ENCODE results near the gene KCMF1. TPM values are rescaled to one million over a fixed set of nuclear protein-coding genes. Genes with fewer than 3 reads are reported as not detected.

Gene KCMF1
- total and polyA plus RNA-seq, 2 donors = 39.7 to 42.7 TPM

GRCh38 chr2:84986018-84986417 lies 15.1 kb downstream of the KCMF1 start:
- no peaks in the 10 kb centered on the region for H3K36me3 ChIP-seq (ENCODE audit: insufficient read depth)
- no peak overlapping the region for H3K27ac ChIP-seq (ENCODE audit: low read depth)
- WGBS = 88% methylated on average over 1 of the region's 1 CpG
- H3K4me1 ChIP-seq (ENCODE audit: insufficient read depth) = no peaks in the 10 kb centered on the region
- H3K4me3 ChIP-seq (ENCODE audit: low read depth, low read length) = no peak overlapping the region
- DNase-seq (ENCODE audit: extremely low spot score) = no peak

GRCh38 chr2:84989422-84989821 lies 18.5 kb downstream of the KCMF1 start:
- H3K4me1 ChIP-seq (ENCODE audit: insufficient read depth) = no peaks in the 10 kb centered on the region
- H3K36me3 ChIP-seq (ENCODE audit: insufficient read depth) = no peaks in the 10 kb centered on the region
- H3K4me3 ChIP-seq (ENCODE audit: low read depth, low read length) = no peak overlapping the region
- no peak overlapping the region for H3K27ac ChIP-seq (ENCODE audit: low read depth)
- WGBS = 95% methylated on average over 2 of the region's 2 CpGs
- DNase-seq (ENCODE audit: extremely low spot score) = no peak

GRCh38 chr2:84989927-84990326 lies 19.0 kb downstream of the KCMF1 start:
- 88% methylated on average over 1 of the region's 1 CpG for WGBS
- no peaks in the 10 kb centered on the region for H3K4me1 ChIP-seq (ENCODE audit: insufficient read depth)
- H3K27ac ChIP-seq (ENCODE audit: low read depth) = no peak overlapping the region
- H3K36me3 ChIP-seq (ENCODE audit: insufficient read depth) = no peaks in the 10 kb centered on the region
- DNase-seq (ENCODE audit: extremely low spot score) = no peak
- H3K4me3 ChIP-seq (ENCODE audit: low read depth, low read length) = no peak overlapping the region

GRCh38 chr2:84991404-84992160 lies 20.6 kb downstream of the KCMF1 start:
- H3K36me3 ChIP-seq (ENCODE audit: insufficient read depth) = no peaks in the 10 kb centered on the region
- no peak overlapping the region for H3K27ac ChIP-seq (ENCODE audit: low read depth)
- no peaks in the 10 kb centered on the region for H3K4me1 ChIP-seq (ENCODE audit: insufficient read depth)
- no peak for DNase-seq (ENCODE audit: extremely low spot score)
- 44% methylated on average over 2 of the region's 2 CpGs for WGBS
- H3K4me3 ChIP-seq (ENCODE audit: low read depth, low read length) = no peak overlapping the region

- WGBS = 73% methylated on average over 2 of the region's 2 CpGs
- no peak for DNase-seq (ENCODE audit: extremely low spot score)
- Histone ChIP-seq H3K36me3 (ENCODE audit: insufficient read depth) (no peaks in the 10 kb centered on the region), H3K4me1 (ENCODE audit: insufficient read depth) (no peaks in the 10 kb centered on the region), H3K27ac (ENCODE audit: low read depth) (no peak overlapping the region), H3K4me3 (ENCODE audit: low read depth, low read length) (no peak overlapping the region)
Observed at GRCh38 chr2:84995826-84996225, 24.9 kb downstream of the KCMF1 start.

DNA sequence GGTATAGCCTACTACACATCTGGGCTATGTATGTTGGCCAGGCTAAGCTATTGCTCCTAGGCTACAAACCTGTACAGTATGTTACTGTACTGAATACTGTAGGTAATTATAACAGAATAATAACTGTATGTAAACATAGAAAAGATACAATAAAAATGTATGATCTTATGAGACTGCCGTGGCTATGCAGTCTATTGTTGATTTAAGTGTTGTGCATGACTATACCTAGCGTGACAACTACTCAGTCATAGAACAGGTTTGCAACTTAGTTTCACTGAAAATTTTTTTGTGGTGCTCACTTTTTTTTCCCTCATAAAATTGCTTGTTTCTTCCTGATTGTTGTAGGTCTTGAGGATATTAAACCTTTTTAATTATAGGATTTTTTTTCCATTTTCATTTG lies 25.9 kb downstream of the KCMF1 start:
- Histone ChIP-seq H3K4me1 (ENCODE audit: insufficient read depth) (no peaks in the 10 kb centered on the region), H3K27ac (ENCODE audit: low read depth) (no peak overlapping the region), H3K36me3 (ENCODE audit: insufficient read depth) (no peaks in the 10 kb centered on the region), H3K4me3 (ENCODE audit: low read depth, low read length) (no peak overlapping the region)
- WGBS = 86% methylated on average over 2 of the region's 2 CpGs
- no peak for DNase-seq (ENCODE audit: extremely low spot score)

GRCh38 chr2:84999553-84999955 lies 28.6 kb downstream of the KCMF1 start:
- DNase-seq (ENCODE audit: extremely low spot score) = no peak
- no peak overlapping the region for H3K27ac ChIP-seq (ENCODE audit: low read depth)
- no peaks in the 10 kb centered on the region for H3K4me1 ChIP-seq (ENCODE audit: insufficient read depth)
- H3K4me3 ChIP-seq (ENCODE audit: low read depth, low read length) = no peak overlapping the region
- H3K36me3 ChIP-seq (ENCODE audit: insufficient read depth) = no peaks in the 10 kb centered on the region

GRCh38 chr2:85001595-85001994 lies 30.6 kb downstream of the KCMF1 start:
- H3K27ac ChIP-seq (ENCODE audit: low read depth) = no peak overlapping the region
- WGBS = 40% methylated on average over 2 of the region's 2 CpGs
- DNase-seq (ENCODE audit: extremely low spot score) = no peak
- no peaks in the 10 kb centered on the region for H3K36me3 ChIP-seq (ENCODE audit: insufficient read depth)
- no peaks in the 10 kb centered on the region for H3K4me1 ChIP-seq (ENCODE audit: insufficient read depth)
- H3K4me3 ChIP-seq (ENCODE audit: low read depth, low read length) = no peak overlapping the region

GRCh38 chr2:85002534-85002933 lies 31.6 kb downstream of the KCMF1 start:
- Histone ChIP-seq H3K36me3 (ENCODE audit: insufficient read depth) (no peaks in the 10 kb centered on the region), H3K4me1 (ENCODE audit: insufficient read depth) (no peaks in the 10 kb centered on the region), H3K27ac (ENCODE audit: low read depth) (no peak overlapping the region), H3K4me3 (ENCODE audit: low read depth, low read length) (no peak overlapping the region)
- DNase-seq (ENCODE audit: extremely low spot score) = no peak

- Histone ChIP-seq H3K4me3 (ENCODE audit: low read depth, low read length) (no peak overlapping the region), H3K27ac (ENCODE audit: low read depth) (no peak overlapping the region), H3K36me3 (ENCODE audit: insufficient read depth) (no peaks in the 10 kb centered on the region), H3K4me1 (ENCODE audit: insufficient read depth) (no peaks in the 10 kb centered on the region)
- WGBS = 92% methylated on average over 2 of the region's 2 CpGs
- DNase-seq (ENCODE audit: extremely low spot score) = no peak
Observed at GRCh38 chr2:85008252-85008651, 37.3 kb downstream of the KCMF1 start.

- WGBS = 93% methylated on average over 3 of the region's 3 CpGs
- DNase-seq (ENCODE audit: extremely low spot score) = no peak
- Histone ChIP-seq H3K4me1 (ENCODE audit: insufficient read depth) (no peaks in the 10 kb centered on the region), H3K27ac (ENCODE audit: low read depth) (no peak overlapping the region), H3K36me3 (ENCODE audit: insufficient read depth) (no peaks in the 10 kb centered on the region), H3K4me3 (ENCODE audit: low read depth, low read length) (no peak overlapping the region)
Observed at GRCh38 chr2:85009019-85009618, 38.2 kb downstream of the KCMF1 start.

GRCh38 chr2:85010404-85010803 lies 39.4 kb downstream of the KCMF1 start:
- no peak for DNase-seq (ENCODE audit: extremely low spot score)
- no peak overlapping the region for H3K4me3 ChIP-seq (ENCODE audit: low read depth, low read length)
- no peaks in the 10 kb centered on the region for H3K4me1 ChIP-seq (ENCODE audit: insufficient read depth)
- no peak overlapping the region for H3K27ac ChIP-seq (ENCODE audit: low read depth)
- no peaks in the 10 kb centered on the region for H3K36me3 ChIP-seq (ENCODE audit: insufficient read depth)
- 91% methylated on average over 1 of the region's 1 CpG for WGBS

- H3K4me3 ChIP-seq (ENCODE audit: low read depth, low read length) = no peak overlapping the region
- H3K27ac ChIP-seq (ENCODE audit: low read depth) = no peak overlapping the region
- DNase-seq (ENCODE audit: extremely low spot score) = no peak
- H3K36me3 ChIP-seq (ENCODE audit: insufficient read depth) = no peaks in the 10 kb centered on the region
- no peaks in the 10 kb centered on the region for H3K4me1 ChIP-seq (ENCODE audit: insufficient read depth)
- WGBS = 94% methylated on average over 3 of the region's 3 CpGs
Observed at GRCh38 chr2:85011098-85011497, 40.1 kb downstream of the KCMF1 start.

DNA sequence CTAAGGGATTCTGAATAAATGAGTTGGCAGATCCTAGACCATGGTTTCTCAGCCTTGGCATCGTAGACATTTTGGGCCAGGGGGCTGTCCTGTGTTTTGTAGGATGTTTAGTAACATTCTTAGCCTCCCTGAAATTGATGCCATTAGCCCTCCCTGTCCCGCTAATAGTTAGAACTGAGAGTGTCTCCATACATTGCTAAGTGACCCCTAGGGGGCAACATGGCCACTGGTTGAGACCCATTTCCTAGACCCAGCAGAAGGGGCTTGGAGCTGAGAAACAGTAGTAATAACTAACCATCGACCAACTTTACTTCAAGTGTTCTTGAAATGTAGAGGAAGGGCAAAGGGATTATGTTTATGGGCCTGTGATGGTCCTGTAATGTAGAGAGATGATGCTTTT lies 40.8 kb downstream of the KCMF1 start:
- Histone ChIP-seq H3K36me3 (ENCODE audit: insufficient read depth) (no peaks in the 10 kb centered on the region), H3K4me1 (ENCODE audit: insufficient read depth) (no peaks in the 10 kb centered on the region), H3K27ac (ENCODE audit: low read depth) (no peak overlapping the region), H3K4me3 (ENCODE audit: low read depth, low read length) (no peak overlapping the region)
- 71% methylated on average over 3 of the region's 3 CpGs for WGBS
- no peak for DNase-seq (ENCODE audit: extremely low spot score)

Measured in urinary bladder (tissue), 4 donors.